Measurements from ENCODE around the gene MTARC1.

Gene MTARC1

DNA sequence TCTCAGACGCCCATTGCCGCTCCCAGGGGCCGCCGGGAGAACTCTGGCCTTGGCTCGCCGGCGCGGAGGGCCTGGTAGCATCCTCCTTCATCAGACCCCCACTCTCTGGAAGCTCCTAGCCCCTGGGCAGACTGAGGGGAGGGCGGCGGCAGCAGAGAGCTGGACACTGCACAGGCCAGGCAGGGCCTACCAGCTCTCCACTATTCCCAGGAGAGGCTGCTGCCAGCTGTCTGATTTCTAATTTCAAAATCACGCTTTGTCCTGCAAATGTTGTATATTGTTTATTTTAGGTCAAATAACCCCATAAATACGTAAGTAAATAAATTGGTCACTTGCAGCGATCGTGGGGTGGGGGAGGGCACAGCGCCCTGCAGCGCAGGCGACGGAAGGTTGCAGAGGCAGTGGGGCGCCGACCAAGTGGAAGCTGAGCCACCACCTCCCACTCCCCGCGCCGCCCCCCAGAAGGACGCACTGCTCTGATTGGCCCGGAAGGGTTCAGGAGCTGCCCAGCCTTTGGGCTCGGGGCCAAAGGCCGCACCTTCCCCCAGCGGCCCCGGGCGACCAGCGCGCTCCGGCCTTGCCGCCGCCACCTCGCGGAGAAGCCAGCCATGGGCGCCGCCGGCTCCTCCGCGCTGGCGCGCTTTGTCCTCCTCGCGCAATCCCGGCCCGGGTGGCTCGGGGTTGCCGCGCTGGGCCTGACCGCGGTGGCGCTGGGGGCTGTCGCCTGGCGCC, at the start of gene MTARC1:
Gene MTARC1, plus strand, starts transcription at position 577 of the 732 bp plus-strand sequence. Its CDS starts 32 bp downstream, at position 609.
- no peak for FAIRE-seq
- DNase-seq (ENCODE audit: insufficient read length, low spot score), result peak; percentile 56
- TF ChIP-seq, protein P1, sequence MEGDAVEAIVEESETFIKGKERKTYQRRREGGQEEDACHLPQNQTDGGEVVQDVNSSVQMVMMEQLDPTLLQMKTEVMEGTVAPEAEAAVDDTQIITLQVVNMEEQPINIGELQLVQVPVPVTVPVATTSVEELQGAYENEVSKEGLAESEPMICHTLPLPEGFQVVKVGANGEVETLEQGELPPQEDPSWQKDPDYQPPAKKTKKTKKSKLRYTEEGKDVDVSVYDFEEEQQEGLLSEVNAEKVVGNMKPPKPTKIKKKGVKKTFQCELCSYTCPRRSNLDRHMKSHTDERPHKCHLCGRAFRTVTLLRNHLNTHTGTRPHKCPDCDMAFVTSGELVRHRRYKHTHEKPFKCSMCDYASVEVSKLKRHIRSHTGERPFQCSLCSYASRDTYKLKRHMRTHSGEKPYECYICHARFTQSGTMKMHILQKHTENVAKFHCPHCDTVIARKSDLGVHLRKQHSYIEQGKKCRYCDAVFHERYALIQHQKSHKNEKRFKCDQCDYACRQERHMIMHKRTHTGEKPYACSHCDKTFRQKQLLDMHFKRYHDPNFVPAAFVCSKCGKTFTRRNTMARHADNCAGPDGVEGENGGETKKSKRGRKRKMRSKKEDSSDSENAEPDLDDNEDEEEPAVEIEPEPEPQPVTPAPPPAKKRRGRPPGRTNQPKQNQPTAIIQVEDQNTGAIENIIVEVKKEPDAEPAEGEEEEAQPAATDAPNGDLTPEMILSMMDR (IDR thresholded peaks at IDR 0.05; ENCODE audit: insufficient read depth, missing control alignments), result no peak

DNA sequence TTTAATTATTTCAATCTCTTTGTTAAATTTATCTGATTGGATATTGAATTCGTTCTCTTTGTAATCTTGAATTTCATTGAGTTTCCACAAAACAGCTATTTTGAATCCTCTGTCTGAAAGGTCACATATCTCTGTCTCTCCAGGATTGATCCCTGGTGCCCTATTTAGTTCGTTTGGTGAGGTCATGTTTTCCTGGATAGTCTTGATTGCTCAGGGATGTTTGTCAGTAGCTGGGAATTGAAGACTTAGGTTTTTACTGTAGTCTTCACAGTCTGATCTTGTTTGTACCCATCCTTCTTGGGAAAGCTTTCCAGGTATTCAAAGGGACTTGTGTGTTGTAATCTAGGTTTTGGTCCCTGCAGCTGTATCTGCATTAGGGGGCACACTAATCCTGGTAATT, 45.4 kb upstream of the MTARC1 start:
- TF ChIP-seq, protein P1 (IDR thresholded peaks at IDR 0.05; ENCODE audit: insufficient read depth, missing control alignments), result no peak
- DNase-seq (ENCODE audit: insufficient read length, low spot score) (no peak), FAIRE-seq (no peak)

DNA sequence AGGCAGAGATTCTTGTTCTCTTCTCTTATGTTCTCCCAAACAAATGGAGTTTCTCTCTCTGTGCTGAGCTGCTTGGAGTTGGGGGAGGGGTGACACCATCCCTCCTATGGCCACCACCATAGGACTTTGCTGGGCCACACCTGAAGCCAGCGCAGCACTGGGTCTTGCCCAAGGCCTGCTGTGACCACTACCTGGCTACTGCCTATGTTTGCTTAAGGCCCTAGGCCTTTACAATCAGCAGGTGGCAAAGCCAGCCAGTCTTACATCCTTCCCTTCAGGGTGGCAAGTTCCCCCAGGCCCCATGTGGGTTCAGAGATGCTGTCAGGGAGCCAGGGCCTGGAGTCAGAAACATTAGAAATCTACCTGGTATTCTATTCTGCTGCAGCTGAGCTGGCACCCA, 44.9 kb upstream of the MTARC1 start:
- TF ChIP-seq, protein P1 (IDR thresholded peaks at IDR 0.05; ENCODE audit: insufficient read depth, missing control alignments), result no peak
- FAIRE-seq, result no peak
- DNase-seq (ENCODE audit: insufficient read length, low spot score), result no peak

DNA sequence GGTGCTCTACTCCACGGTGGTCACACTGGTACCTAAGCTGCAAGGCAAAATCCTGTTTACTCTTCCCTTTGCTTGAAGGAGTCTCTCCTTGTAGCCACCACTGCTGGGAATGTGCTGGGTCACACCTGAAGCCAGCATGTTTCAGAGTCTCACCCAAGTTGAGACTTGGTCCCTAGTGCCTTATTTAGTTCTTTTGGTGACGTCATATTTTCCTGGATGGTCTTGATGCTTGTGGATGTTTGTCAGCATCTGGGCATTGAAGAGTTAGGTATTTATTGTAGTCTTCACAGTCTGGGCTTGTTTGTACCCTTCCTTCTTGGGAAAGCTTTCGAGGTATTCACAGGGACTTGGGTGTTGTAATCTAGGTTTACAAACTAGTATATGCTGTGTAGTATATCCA, 44.2 kb upstream of the MTARC1 start:
- FAIRE-seq, result no peak
- no peak for DNase-seq (ENCODE audit: insufficient read length, low spot score)
- TF ChIP-seq, protein P1 (IDR thresholded peaks at IDR 0.05; ENCODE audit: insufficient read depth, missing control alignments), result no peak

DNA sequence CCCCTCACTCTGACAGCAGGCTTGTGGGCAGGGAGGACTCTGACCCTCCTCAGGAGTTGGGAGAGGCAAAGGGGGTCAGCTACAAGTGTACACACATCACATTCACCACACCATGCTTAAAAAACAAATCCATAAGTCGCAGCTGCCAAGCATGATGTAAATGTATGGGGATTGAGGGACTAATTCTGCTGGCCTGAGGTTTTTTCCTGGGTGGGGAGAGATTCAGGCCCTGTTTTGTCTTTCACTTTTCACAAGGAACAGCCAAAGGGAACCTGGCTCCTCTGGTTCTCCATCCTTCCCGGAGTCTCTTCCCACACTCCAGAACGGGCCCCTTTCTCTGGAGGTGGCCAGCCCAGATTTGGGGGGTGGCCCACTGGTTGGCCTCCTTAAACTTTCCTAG, 39.9 kb upstream of the MTARC1 start:
- no peak for DNase-seq (ENCODE audit: insufficient read length, low spot score)
- TF ChIP-seq, protein P1 (IDR thresholded peaks at IDR 0.05; ENCODE audit: insufficient read depth, missing control alignments), result no peak
- FAIRE-seq, result no peak

DNA sequence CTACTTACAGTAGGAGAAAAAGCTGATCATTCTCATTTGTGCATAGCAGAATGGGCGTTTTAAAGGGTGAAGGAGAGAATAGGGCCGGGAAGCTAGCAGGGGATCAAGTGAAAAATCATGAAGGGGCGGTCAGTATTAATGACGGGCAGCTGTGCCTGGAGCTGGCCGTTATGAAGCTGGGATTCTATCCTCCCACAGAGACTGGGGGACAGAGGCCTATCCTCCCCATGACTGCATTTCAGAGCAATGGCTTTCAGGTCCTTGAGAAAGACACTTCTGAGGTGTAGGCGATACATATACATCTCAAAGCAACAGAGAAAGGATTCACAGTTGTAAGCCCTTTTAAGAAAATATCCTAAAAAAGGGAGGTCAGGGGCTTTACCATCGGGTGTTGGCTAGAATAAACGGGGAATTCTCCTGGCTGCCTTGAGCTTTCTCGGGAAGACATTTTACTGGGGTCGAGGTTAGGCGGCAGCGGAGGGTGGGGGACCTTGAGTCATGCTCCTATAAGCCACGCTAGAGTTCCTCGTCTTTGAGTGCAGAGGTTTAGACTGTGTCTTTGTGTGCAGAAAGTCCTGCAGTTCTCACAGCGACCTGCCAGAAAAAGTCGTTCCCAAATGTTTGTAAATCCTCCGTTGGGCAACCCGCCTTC, 39.1 kb upstream of the MTARC1 start:
- TF ChIP-seq, protein P1 (IDR thresholded peaks at IDR 0.05; ENCODE audit: insufficient read depth, missing control alignments), result no peak
- FAIRE-seq (no peak), DNase-seq (ENCODE audit: insufficient read length, low spot score) (no peak)

Data from D721Med (cell line).